Aorta (tissue), 5 donors: ENCODE results near the gene MGLL. TPM values are rescaled to one million over a fixed set of nuclear protein-coding genes. Genes with fewer than 3 reads are reported as not detected.

Experiments used
- ATAC-seq: fragments of 200-7000 bp; cut with Tn5 transposase; one replicate; pipeline ENCODE4 v1.9.1; 2022; ENCODE audit warnings: moderate library complexity; ENCODE audit not compliant: low FRiP score
- DNase-seq, 2 donors: peaks; one replicate each; pipeline ENCODE4 v3.0.0-alpha.2; 2020
- H3K27ac ChIP-seq, 2 donors: one replicate each; pipeline ENCODE4 v1.5.1; 2013; ENCODE audit warnings: low read length in 2 of 2, mild to moderate bottlenecking in 2 of 2, moderate library complexity in 2 of 2, control low read depth in 1 of 2, inconsistent platforms in 1 of 2, low read depth in 1 of 2
- H3K27me3 ChIP-seq, 2 donors: one replicate each; pipeline ENCODE4 v1.6.1; 2013; ENCODE audit warnings: control low read depth in 1 of 2, low read length in 1 of 2, mild to moderate bottlenecking in 1 of 2, moderate library complexity in 1 of 2; ENCODE audit not compliant: insufficient read depth in 2 of 2, control insufficient read depth in 1 of 2
- H3K36me3 ChIP-seq, 2 donors: one replicate each; pipeline ENCODE4 v1.6.1; 2013; ENCODE audit warnings: control low read depth in 1 of 2, low read length in 1 of 2, mild to moderate bottlenecking in 1 of 2; ENCODE audit not compliant: insufficient read depth in 2 of 2, control insufficient read depth in 1 of 2
- H3K4me1 ChIP-seq, 2 donors: one replicate each; pipeline ENCODE4 v1.6.1; 2013; ENCODE audit warnings: low read length in 2 of 2, control low read depth in 1 of 2, mild to moderate bottlenecking in 1 of 2, moderate library complexity in 1 of 2; ENCODE audit not compliant: insufficient read depth in 2 of 2, control insufficient read depth in 1 of 2
- H3K4me3 ChIP-seq, 2 donors: one replicate each; pipeline ENCODE4 v1.5.1; 2013; ENCODE audit warnings: low read length in 2 of 2, control low read depth in 1 of 2, mild to moderate bottlenecking in 1 of 2
- H3K9me3 ChIP-seq: one replicate; pipeline ENCODE4 v1.6.1; 2013; ENCODE audit warnings: mild to moderate bottlenecking, low read length; ENCODE audit not compliant: control insufficient read depth
- WGBS, 2 donors: extraction: QIAGEN DNeasy Blood & Tissue Kit; methylation state at CpG; one replicate each; pipeline ENCODE4 v1.1.7; 2013; 5-methylcytosine and 5-hydroxymethylcytosine counted together
- intact Hi-C, 2 donors: fragments of 100-400 bp; cut with DNase I; formaldehyde crosslinking; loops; one replicate each; pipeline versions ENCODE4 v1.14.2 to v1.15.0; 2022
- polyA plus RNA-seq, 2 donors: library from polyadenylated mRNA; stranded (reverse); fragments of 200-250 nt; gene quantifications; one replicate each; pipeline ENCODE4 v1.2.3, GENCODE V29; 2013
- total RNA-seq, 2 donors: library from RNA; stranded (reverse); fragmentation: NEBNext Ultra II Directional; extraction: Animal tissue kit (Norgen Biotek cat#: 25700); gene quantifications; one replicate each; pipeline ENCODE4 v1.2.1, GENCODE V29; 2021
- donor health status: healthy with polysubstance abuse.
- donor health status: Bipolar disorder and iron deficiency.
- donor health status: DM: no; HTN: no; CAD: no.
- donor health status: DM: no; HTN: no; CAD: no.
- donor health status: DM: yes; HTN: yes; CAD: no.

MGLL gene
- total and polyA plus RNA-seq, 4 donors: 18.3 to 85.3 (median 50.7) TPM

GRCh38 chr3:127723011-127723567 is 99.2 kb downstream of the MGLL start:
- no peaks in the 10 kb centered on the region for H3K4me1 ChIP-seq
- intact Hi-C loops: no loop called here
- peak in 1 of 2 donors; percentile 31 for DNase-seq
- H3K9me3 ChIP-seq: no peaks in the 10 kb centered on the region
- H3K27me3 ChIP-seq: no peaks in the 10 kb centered on the region
- ATAC-seq: no peak
- no peak overlapping the region for H3K27ac ChIP-seq
- 47 to 49% methylated on average over 11 of the region's 11 CpGs for WGBS, 2 donors
- H3K4me3 ChIP-seq: no peak overlapping the region
- H3K36me3 ChIP-seq: peaks cover 0 to 2% of the 10 kb centered on the region in 2 donors

GRCh38 chr3:127722091-127722784 is 100.1 kb downstream of the MGLL start:
- no peak overlapping the region for H3K4me3 ChIP-seq
- intact Hi-C loops: no loop called here
- DNase-seq: peak in 1 of 2 donors; percentile 8
- no peaks in the 10 kb centered on the region for H3K9me3 ChIP-seq
- H3K27me3 ChIP-seq: no peaks in the 10 kb centered on the region
- ATAC-seq: no peak
- H3K4me1 ChIP-seq: no peaks in the 10 kb centered on the region
- 70 to 73% methylated on average over 13 of the region's 13 CpGs for WGBS, 2 donors
- H3K36me3 ChIP-seq: peaks cover 0 to 2% of the 10 kb centered on the region in 2 donors
- H3K27ac ChIP-seq: no peak overlapping the region

DNA sequence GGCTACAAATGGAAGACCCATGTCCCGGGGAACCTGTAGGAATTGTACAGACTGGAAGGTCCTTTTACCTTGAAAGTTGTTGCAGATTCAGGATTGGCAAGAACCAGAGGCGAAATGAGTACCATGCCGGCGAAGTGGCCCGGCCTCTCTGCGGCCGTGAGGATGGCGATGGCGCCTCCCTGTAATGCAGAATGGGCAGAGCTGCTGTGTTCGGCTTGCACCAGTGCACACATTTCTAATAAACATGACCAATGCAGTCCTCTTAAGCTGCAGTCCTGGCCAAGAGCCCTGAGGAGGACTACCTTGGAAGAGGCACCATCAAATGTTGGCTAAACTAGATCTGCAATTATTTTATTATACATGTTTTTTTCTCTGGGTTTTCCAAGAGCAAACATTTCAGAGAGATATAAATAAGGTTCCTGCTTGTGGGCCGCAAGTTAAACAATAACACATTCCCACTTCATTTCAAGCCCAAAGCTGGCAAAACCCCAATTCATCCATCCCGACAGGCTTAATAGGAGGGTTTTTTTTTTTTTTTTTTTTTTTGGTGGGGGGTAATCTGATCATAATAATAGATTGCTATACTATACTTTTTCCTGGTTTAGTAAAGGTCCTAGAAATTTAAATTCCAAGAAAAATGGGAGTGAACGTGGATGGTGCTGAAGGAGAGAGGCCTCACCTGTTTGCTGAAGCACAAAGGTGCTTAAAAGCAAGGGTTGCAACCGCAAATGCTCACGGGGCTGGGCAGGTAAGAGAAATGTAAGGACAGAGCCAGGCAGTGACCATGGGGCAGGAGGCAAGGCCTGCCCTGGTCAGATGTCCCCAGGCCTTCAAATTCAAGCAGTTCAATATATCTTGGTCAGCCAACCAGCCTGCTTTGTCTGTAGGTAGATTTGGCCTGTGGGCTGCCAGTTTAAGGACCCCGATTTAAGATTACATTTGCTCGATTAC is 101.1 kb downstream of the MGLL start:
- H3K4me3 ChIP-seq: no peak overlapping the region
- no peaks in the 10 kb centered on the region for H3K4me1 ChIP-seq
- no peak overlapping the region for H3K27ac ChIP-seq
- no peaks in the 10 kb centered on the region for H3K9me3 ChIP-seq
- intact Hi-C loops: no loop called here
- H3K36me3 ChIP-seq: peaks cover 0 to 2% of the 10 kb centered on the region in 2 donors
- WGBS, 2 donors: 93 to 94% methylated on average over 17 of the region's 17 CpGs
- ATAC-seq (no peak), DNase-seq (no peak)
- H3K27me3 ChIP-seq: no peaks in the 10 kb centered on the region

DNA sequence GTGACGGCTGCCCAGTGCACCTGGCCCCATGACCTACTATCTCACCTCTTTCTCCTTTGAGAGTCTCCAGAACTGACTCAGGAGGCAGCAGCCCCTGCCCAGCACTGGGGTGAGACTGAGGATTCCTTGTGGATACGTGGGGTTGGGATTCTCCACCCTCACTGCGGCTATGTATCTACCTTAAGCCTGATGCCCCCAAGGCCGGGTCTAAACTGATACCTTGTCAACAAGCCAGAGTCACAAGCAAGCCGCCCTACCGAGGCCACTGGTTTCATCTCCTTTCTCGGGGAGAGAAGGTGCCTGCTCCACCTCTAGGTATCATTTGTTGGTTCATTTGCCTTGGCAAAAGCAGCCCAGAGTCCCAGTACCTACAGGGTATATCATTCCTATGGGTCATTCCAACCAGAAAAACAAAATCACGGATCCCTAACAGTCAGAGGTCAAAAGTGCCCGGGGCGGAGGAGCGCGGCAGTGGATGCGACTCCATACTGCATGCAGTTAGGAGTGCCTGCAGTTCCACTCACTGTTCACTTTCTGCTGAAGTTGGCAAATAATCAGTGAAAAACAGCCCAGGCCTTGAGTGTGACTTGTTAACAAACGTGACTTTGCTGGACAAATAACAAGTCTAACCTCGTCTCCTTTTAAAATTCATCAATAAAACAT is 102.0 kb downstream of the MGLL start:
- peaks cover 0 to 2% of the 10 kb centered on the region in 2 donors for H3K36me3 ChIP-seq
- DNase-seq: no peak
- intact Hi-C loops: no loop called here
- no peaks in the 10 kb centered on the region for H3K4me1 ChIP-seq
- no peak overlapping the region for H3K4me3 ChIP-seq
- ATAC-seq: no peak
- no peaks in the 10 kb centered on the region for H3K9me3 ChIP-seq
- H3K27me3 ChIP-seq: no peaks in the 10 kb centered on the region
- 95 to 96% methylated on average over 15 of the region's 15 CpGs for WGBS, 2 donors
- H3K27ac ChIP-seq: no peak overlapping the region

DNA sequence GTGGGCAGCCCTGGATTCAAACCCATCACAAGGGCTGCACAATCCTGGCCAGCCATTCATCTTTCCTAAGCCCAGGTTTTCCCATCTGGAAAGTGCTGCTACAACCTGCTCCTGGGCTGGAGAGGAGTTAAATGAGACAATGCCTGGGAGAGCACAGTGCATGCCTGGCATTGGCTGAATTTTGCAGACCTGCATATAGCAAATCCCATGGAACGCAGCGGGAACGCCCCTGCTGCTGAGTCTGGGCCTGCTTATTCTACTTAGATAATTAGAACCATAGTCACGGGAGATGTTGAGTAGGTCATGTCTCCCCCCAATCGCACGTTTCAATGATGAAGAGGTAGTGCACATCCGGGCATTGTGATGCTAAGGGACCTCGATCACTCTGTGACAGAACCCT is 102.9 kb downstream of the MGLL start:
- Histone ChIP-seq H3K4me1 (no peaks in the 10 kb centered on the region), H3K27me3 (no peaks in the 10 kb centered on the region), H3K9me3 (no peaks in the 10 kb centered on the region), H3K4me3 (no peak overlapping the region), H3K36me3 (peaks cover 0 to 2% of the 10 kb centered on the region in 2 donors), H3K27ac (no peak overlapping the region)
- WGBS, 2 donors: 96% methylated on average over 8 of the region's 8 CpGs
- ATAC-seq (no peak), DNase-seq (peak in 1 of 2 donors; percentile 23)
- intact Hi-C loops: no loop called here

- WGBS, 2 donors: 36 to 46% methylated on average over 3 of the region's 3 CpGs
- DNase-seq (peak in 1 of 2 donors; percentile 45), ATAC-seq (no peak)
- no peak overlapping the region for H3K27ac ChIP-seq
- intact Hi-C loops: no loop called here
- no peaks in the 10 kb centered on the region for H3K9me3 ChIP-seq
- no peak overlapping the region for H3K4me3 ChIP-seq
- H3K4me1 ChIP-seq: no peaks in the 10 kb centered on the region
- H3K27me3 ChIP-seq: no peaks in the 10 kb centered on the region
- peaks cover 0 to 2% of the 10 kb centered on the region in 2 donors for H3K36me3 ChIP-seq
Observed at GRCh38 chr3:127718916-127719290, 103.4 kb downstream of the MGLL start.

GRCh38 chr3:127718245-127718915 is 103.9 kb downstream of the MGLL start:
- no peaks in the 10 kb centered on the region for H3K9me3 ChIP-seq
- H3K4me3 ChIP-seq: no peak overlapping the region
- ATAC-seq (no peak), DNase-seq (peak in 1 of 2 donors; percentile 6)
- intact Hi-C loops: no loop called here
- WGBS, 2 donors: 92% methylated on average over 7 of the region's 7 CpGs
- H3K27ac ChIP-seq: no peak overlapping the region
- H3K27me3 ChIP-seq: no peaks in the 10 kb centered on the region
- peaks cover 0 to 2% of the 10 kb centered on the region in 2 donors for H3K36me3 ChIP-seq
- no peaks in the 10 kb centered on the region for H3K4me1 ChIP-seq
